HG03139 (cell line): ENCODE results near the gene TNPO3.

Experiments used
- ATAC-seq: cut with Tn5 transposase; IDR thresholded peaks from one replicate; pipeline ENCODE4 v1.9.1; 2021; ENCODE audit not compliant: unreplicated experiment

TNPO3 gene

DNA sequence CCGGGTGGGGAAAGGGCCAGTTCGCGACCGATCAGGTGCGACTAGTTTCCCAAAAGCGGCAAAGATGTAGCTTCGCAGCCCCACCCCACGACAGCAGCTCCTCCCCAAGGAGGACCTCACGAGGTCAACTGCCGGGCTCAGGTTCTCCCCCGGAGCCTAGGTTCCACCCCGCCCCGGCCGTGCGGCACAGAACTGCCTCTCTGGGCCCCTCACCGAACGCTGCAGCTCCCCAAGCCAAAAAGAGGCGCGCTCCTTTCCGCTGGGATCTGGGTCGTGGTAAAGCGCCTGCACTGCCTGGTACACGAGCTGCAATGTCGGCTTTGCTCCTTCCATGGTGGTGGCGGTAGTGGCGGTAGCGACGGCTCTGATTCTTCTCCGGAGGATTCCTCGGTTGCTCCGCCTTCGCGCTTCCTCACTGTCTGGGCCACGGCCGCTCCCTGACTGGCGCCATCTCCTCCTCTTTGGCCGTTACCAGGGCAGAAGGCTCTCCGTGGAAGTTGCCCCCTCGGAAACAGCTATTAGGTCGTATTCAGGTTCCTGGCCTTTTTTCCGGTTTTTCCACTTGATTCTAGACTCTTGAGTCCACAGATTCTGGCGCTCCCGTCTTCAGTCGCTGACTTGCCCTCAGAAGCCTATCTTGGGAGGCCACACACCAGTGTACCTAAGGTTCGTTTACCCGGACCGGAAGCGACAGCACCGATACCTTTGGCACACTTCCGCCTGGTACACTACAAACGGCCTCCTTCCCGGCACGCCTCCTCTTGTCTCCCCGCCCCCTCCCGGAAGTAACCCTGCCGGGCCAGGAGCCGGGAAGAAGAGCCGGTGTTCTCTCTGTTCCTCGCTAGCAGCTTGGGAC is at the start of gene TNPO3:
Gene TNPO3 (minus strand): TSS at position 674 of the 856 bp plus-strand sequence. CDS start 341 bp downstream, at position 333.
- ATAC-seq, result peak; percentile 82

DNA sequence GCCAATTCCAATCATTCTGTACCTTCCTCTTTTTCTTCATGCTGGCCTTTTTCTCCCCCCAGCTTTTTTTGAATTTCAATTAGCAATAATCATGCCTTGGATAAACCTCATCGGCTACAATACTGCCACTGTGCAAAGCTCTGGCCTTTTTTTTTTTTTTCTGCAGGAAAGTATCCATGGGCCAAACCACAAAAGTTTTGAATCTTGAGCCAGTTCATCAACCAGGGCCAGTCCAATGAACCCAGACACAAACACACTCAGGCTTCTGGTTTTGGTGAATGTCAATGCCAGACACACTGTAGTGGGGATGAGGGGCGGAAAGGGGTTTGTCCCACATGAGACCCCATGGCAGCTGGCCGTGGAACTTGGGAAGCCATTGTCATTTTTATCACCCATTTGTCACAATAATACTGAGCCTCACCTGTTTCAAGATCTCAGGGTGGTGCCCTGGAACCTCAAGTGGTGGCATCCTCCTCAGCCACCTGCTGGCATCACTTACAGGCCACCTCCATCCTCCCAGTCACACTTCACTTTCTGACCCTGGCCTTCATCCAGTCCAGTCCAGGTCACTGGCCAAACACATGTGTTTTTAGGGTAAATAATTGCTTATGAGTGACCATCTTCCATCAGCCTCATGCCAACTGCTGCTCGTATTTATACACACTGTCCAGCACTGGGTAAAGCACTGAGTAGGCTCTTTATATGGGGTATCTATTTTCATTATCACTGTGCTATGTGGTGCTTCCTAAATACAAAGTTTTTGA is 48.8 kb upstream of the TNPO3 start:
- no peak for ATAC-seq

DNA sequence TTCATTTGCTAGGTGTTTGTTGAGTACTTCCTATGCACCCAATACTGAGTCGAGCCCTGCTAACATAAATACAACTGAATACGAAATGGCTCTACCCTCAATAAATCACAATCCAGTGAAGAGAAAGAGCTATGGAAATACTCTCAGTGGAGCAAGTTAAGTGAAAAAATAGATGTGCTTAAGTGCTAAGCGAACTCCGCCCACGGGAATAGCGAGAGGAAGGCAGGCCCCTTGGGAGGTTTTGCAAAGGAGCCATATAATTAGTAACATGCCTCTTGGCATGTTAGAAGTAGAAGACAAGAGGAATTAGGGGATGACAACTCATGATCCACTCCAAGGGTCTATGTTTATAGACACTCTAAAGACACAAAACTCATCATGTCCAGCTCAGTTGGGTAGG is 46.8 kb upstream of the TNPO3 start:
- ATAC-seq, result no peak

DNA sequence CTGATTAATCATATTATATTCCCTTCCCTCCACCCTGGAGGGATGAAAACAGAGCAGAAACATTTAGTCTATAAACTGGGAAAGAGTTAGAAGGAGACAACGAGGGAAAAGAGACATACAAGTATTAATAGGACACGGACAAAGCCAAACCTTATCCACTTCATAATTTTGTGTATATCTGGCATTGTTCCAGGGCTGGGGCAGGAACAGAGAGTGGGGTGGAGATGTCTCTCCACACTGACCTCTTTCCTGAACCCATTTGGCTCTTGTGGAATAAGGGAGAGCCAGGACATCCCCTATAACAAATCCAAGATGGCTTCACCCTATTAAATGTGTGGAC is 45.9 kb upstream of the TNPO3 start:
- no peak for ATAC-seq

DNA sequence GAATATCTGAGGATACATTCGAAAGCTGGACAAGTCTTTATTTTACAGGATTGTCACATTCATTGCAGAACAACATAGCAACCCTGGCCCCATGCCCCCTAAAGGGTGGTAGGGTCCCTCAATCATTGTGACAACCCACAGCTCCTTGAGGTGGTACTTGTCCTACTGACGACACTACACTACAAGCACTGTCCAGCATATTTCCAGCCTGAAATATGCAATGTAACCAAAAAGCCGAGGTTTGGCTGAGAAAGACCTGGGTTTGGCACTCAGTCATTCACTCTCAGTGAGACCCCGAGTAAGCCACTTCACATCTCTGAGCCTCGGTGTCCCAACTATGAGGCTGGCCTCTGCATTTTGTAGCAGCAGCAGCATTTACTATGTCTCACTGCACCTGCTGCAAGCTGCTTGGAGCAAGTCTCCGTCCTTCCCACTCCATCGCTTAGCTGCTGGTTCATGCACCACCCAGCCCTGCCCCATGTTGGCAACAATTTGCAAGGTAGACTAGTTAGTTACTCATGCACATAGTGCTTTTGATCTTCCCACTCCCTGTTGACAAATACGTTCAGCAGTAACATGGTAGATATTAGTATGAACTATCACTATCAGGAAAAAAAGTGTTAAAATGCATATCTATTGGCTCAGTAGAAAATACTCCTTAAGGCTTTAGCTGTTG is 43.6 kb upstream of the TNPO3 start:
- ATAC-seq, result no peak

DNA sequence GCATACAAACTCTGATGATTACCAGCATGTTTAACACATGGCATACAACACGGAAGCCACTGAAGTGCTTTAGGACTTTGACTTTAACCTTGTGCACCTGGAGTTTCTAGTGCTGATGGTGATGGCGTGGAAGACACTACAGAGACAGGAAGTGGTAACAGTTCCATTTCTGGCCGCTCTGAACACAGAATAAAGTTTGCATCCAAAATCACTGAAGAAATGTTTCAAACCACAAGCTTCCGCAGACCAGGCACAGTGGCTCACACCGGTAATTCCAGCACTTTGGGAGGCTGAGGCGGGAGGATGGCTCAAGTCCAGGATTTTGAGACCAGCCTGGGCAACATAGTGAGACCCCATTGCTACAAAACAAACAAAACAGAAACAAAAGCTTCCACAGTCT is 40.3 kb upstream of the TNPO3 start:
- peak; percentile 64 for ATAC-seq

DNA sequence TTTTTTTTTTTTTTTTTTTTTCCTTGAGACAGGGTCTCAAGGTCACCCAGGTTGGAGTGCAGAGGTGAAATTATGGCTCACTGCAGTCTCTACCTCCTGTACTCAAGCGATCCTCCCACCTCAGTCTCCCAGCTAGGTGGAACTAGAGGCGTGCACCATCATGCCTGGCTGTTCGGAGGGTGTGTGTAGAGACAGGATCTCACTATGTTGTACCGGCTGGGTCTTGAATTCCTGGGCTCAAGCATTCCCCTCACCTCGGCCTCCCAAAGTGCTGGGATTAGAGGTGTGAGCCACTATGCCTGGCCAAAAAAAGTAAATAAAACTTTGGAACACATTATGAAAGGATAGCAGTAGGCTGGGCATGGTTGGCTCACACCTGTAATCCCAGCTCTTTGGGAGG is 39.6 kb upstream of the TNPO3 start:
- ATAC-seq, result no peak

DNA sequence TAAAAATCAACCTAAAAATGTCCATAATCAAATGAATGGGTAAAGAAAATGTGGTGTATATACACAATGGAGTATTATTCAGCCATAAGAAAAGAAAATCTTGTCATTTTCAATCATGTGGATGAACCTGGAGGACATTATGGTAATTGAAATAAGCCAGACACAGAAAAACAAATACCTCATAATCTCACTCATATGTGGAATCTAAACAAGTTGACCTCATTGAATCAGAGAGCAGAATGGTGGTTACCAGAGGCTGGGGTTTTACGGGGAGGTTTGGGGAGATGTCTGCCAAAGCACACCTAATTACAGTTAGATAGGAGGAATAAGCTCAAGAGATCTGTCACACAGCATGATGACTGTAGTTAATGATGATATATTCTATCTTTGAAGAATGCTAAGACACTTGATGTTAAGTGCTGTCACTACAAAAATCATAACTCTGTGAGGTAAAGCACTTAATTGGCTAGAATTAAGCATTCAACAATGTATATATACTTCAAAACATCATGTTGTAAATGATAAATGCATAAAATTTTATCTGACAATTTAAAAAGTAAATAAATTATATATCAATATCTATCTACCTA is 39.1 kb upstream of the TNPO3 start:
- no peak for ATAC-seq

DNA sequence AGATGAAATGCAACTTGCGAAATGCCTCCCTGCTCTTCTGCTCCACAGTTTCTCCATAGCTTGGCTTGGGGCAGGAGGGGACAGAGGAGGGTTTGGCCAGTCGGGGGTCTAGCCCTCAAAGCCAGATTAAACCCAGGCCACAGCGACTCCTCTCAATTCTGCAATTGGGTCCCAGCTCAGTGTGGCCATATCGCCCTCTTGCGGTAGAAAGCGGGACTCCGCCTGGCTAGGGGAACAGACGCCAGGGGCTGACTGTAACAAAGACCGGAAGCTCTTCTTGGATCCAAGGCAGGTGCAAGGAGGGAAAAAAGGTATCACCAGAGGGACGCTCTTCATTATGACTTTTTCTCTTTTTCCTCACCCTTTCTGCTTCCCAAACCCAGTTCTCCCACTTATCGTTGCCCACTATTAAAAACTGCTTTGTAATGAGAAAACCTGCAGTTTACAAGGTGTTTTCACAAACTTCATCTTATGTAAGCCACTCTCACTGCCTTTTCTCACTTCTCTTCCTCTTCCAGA is 36.6 kb upstream of the TNPO3 start:
- no peak for ATAC-seq

DNA sequence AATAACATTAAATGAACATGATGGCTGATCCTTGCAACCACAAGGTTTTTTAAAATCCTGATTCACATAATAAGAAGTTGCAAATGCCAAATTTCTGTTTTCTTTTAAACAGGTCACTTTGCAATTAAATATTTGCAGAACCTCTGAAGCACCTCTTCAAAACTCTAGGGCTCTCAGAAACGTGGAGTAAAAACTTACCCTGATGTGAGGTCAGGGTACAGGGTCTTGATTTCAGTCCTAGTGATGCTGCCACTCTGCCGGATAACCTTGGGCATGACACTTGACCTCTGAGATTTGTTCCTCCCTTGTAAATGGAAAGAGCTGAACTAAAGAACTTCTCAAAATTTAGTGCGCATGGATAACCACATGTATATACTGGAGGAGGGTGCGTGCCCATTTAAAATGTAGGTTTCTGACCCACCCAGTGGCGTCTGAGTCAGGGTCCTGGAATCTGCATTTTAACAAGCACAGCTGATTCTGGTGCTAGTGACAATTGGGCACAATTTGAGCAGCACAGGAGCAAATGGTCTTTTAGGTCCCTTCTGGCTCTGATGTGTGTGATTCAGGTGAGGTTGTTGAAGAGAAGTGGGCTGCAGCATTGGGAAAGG is 35.5 kb upstream of the TNPO3 start:
- ATAC-seq, result no peak

DNA sequence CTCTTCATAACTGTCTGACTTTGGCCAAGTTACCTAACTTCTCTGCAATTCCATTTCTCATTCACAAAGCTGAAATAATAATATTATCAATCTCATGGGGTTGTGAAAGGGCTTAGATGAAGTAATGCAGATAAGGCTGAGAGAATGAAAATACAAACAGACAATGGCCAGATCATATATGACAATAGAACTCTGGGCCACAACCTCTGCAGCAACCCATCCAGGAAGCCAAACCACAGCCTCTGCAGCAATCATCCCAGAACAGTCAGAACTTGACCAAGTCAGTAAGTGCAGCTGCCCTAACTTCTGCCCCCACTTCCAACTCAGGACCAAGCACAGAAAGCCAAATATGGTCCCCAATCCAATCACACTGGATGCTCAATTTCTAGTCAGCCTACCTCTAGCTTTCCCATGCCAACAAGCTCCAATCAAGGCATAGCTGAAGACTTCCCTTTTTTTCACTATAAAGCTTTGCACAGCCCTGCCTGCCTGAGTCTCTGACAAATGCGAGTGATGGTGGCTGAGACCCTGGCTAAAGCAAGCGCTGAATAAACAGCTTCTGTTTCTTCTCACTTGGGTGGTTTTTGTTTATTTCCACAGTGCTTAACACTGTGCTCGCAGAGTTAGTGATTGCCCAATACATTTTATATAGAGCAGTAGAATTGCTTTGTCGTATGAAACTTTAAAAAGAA is 34.8 kb upstream of the TNPO3 start:
- peak; percentile 64 for ATAC-seq

DNA sequence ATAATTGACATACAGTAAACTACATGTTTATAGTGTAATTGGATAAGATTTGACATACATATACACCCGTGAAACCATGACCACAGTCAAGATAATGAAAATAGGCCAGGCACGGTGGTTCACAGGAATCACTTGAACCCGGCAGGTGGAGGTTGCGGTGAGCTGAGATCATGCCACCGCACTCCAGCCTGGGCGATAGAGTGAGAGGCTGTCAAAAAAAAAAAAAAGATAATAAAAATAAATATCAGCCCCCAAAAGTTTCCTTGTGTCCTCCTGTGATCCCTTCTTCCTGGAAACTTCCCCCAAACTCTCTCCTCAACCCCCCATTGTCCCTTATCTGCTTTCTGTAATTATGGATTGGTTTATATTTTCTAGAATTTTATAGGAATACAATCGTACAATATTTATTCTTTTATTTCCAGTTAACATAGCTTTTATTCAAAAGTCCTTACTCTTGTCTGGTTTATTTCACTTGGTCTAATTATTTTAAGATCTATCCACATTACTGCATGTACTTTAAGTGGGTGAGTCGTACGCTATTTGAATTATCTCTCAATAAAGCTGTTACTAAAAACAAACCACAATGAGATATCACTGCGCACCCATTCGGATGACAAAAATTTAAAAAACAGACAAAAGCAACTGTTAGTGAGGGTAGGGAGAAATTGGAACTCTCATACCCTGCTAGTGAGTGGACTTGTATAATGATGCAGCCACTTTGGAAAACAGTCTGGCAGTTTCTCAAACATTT is 30.1 kb upstream of the TNPO3 start:
- ATAC-seq, result no peak

DNA sequence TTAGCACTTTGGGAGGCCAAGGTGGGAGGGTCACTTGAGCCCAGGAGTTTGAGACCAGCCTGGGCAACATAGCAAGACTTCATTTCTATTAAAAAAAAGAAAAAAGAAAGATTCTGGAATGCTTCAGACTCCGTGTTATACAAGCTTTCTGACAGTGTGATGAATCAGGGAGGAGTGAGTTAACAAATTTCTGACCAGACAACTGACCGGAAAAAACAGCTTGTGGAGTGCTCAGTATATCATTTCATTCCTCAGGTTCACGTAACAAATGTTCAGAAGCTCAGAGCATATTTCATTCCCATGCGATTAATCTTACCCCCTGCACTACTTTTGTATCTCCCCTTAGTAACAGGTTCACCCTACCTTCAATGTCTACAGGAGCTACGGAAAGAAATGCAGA is 28.6 kb upstream of the TNPO3 start:
- ATAC-seq, result no peak

DNA sequence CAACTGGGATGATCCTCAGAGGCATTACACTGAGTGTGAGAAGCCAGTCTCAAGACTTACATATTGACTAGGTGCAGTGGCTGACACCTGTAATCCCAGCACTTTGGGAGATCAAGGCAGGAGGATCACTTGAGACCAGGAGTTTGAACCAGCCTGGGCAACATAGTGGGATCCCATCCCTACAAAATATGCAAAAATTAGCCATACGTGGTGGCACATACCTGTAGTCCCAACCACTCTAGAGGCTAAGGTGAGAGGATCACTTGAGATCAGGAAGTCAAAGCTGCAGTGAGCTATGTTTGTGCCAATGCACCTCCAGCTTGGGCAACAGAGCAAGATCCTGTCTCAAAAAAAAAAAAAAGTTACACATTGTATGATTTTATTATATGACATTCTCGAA is 23.5 kb upstream of the TNPO3 start:
- no peak for ATAC-seq

DNA sequence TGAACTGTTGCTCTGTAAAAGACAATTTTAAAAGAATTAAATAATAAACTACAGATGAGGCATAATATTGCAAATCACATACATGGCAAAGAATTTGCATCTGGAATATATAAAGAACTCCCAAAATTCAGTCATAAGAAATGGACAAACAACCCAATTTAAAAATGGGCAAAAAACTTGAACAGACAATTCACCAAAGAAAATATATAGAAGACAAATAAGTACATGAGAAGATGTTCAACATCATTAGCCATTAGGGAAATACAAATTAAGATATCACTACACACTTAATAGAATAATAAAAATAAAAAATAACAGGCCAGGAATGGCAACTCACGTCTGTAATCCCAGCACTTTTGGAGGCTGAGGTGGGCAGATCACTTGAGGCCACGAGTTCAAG is 22.0 kb upstream of the TNPO3 start:
- no peak for ATAC-seq

DNA sequence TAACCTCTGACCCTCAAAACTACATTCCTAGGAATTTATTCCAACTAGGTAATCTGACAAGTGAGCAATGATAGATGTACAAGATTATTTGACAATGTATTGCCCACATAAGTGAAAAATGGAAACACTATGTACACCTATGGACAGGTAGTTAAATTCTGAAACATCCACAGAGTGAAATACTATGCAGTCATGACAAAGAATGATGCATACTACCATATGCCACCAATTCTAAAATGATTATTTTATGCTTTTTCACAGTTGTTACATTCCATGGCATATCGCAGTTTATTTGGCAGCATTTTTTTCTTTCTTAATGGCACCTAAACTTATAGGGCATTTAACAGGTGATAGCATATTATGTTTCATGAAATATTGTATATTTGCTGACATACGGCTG is 20.1 kb upstream of the TNPO3 start:
- no peak for ATAC-seq

DNA sequence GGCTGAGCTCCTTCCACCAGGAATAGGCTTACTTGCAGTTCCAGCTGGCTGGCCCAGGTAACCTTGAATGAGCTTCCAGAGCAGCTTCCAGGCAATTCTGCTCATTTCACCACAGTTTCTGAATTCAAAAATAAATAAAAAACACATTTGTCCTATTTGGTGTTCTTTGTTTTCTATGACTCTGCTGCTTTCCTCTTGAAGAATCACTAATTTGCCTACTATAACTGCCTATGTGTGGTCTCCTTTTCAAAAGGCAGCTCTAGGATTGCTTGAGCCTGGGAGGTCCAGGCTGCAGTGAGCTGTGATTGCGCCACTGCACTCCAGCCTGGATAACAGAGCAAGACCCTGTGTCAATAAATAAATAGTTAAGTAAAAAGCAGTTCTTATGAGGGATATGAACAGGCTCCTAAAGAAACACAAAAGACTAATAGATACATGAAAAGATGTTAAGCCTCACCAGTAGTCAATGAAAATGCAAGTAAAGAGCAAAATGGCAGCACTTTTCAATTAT is 19.5 kb upstream of the TNPO3 start:
- ATAC-seq, result no peak

DNA sequence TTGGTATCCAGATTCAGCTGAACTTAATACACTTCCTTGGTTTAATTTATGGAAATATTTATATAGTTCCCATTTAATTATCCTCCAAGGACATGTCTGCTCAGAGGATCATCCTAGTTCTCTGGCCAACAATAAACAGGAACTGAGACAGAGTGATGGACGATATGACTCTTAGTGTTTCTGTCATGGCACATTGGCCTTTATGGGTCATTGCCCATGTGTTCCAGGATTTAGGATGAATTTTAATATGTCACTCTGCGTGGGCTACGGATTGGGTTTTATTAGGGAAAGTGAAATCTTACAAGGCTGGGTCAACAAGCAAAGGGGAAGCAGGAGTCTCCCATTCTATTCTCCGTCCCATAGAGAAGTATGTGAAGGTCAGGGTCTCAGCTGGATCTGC is 18.8 kb upstream of the TNPO3 start:
- ATAC-seq, result no peak

DNA sequence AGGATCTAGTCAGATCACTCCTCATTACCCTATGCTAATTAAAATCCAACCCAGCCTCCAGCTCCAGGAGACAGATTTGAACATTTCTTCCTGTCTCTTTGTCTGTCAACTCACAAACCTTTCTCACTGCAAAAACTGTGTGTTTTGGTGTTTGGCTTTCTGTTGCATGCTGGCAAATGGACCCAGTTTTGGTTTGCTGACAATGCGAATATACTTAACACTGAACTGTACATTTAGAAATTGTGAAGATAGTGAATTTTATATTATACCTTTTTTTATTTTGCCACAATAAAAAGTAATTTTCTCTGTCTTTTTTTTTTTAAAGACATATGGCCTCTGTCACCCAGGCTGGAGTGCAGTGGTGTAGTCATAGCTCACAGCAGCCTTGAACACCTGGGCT is 18.3 kb upstream of the TNPO3 start:
- no peak for ATAC-seq
